ENCODE data around the gene RPS18.
"Not testable (repeated sequence)": the region's sequence is repeated elsewhere in the genome, so short reads cannot be mapped to it uniquely, and the experiment has no call there.

Gene RPS18
- long read RNA-seq, transcript RPS18-236 (5 exons, 996 nt), result minor isoform, 14 of 1,722 reads
- long read RNA-seq, transcript RPS18-230 (6 exons, 613 nt), result major isoform, 1,679 of 1,722 reads
- long read RNA-seq, partial matches to known transcripts, result 7 of 1,722 reads
- long read RNA-seq, other reads (novel, unspliced or antisense), result 16 of 1,722 reads

GRCh38 chr6:33271468-33272274, at the start of gene RPS18, which contains the start of gene VPS52:
RPS18 (plus strand) TSS chr6:33272075; CDS start chr6:33272120, 45 bp downstream.
VPS52 (minus strand) TSS chr6:33271876; CDS start chr6:33271675, 201 bp downstream.
- H3K27ac ChIP-seq (replicated peaks), result peak within 1 kb of the TSS; percentile 97
- no peaks in the 10 kb centered on the region for H3K27me3 ChIP-seq (ENCODE audit: insufficient read depth, poor library complexity, severe bottlenecking)
- DNase-seq (ENCODE audit: low read depth in 1 of 2, low spot score in 1 of 2), result peak; percentile 97 to 98
- H3K4me3 ChIP-seq (replicated peaks; ENCODE audit: insufficient read depth, low read length), result peak within 1 kb of the TSS; percentile 73
- no peak for TF ChIP-seq CTCF (IDR thresholded peaks at IDR 0.05; ENCODE audit: insufficient read depth, low read length)
- peak; percentile 100 for TF ChIP-seq POLR2AphosphoS5 (IDR thresholded peaks at IDR 0.05; ENCODE audit: low read depth)
- peak; percentile 77; the same call in 1 of the 2 replicates for TF ChIP-seq SPI1 (IDR thresholded peaks at IDR 0.05; ENCODE audit: borderline replicate concordance, low read depth)
- peak; percentile 82 for TF ChIP-seq REST (IDR thresholded peaks at IDR 0.05; ENCODE audit: insufficient replicate concordance, low read depth)
- peak; percentile 97 for TF ChIP-seq GABPA (IDR thresholded peaks at IDR 0.05; ENCODE audit: low read depth)

GRCh38 chr6:33226503-33227120, 45.3 kb upstream of the RPS18 start:
- DNase-seq (ENCODE audit: low read depth in 1 of 2, low spot score in 1 of 2), result not testable (repeated sequence)

GRCh38 chr6:33235221-33235634, 36.6 kb upstream of the RPS18 start:
- TF ChIP-seq REST (IDR thresholded peaks at IDR 0.05; ENCODE audit: insufficient replicate concordance, low read depth) (no peak), CTCF (IDR thresholded peaks at IDR 0.05; ENCODE audit: insufficient read depth, low read length) (no peak)
- Histone ChIP-seq H3K27me3 (ENCODE audit: insufficient read depth, poor library complexity, severe bottlenecking) (no peaks in the 10 kb centered on the region), H3K27ac (replicated peaks) (no peak overlapping the region), H3K4me3 (replicated peaks; ENCODE audit: insufficient read depth, low read length) (no peak overlapping the region)
- DNase-seq (ENCODE audit: low read depth in 1 of 2, low spot score in 1 of 2), result no peak

More at GRCh38 chr6:33226503-33227120, 45.3 kb upstream of the RPS18 start:
- not testable (repeated sequence) for H3K27me3 ChIP-seq (ENCODE audit: insufficient read depth, poor library complexity, severe bottlenecking); H3K4me3 ChIP-seq (replicated peaks; ENCODE audit: insufficient read depth, low read length); H3K27ac ChIP-seq (replicated peaks)

- no peak for DNase-seq (ENCODE audit: low read depth in 1 of 2, low spot score in 1 of 2)
- Histone ChIP-seq H3K27ac (replicated peaks) (no peak overlapping the region), H3K4me3 (replicated peaks; ENCODE audit: insufficient read depth, low read length) (no peak overlapping the region), H3K27me3 (ENCODE audit: insufficient read depth, poor library complexity, severe bottlenecking) (no peaks in the 10 kb centered on the region)
- no peak for TF ChIP-seq CTCF (IDR thresholded peaks at IDR 0.05; ENCODE audit: insufficient read depth, low read length)
- no peak for TF ChIP-seq REST (IDR thresholded peaks at IDR 0.05; ENCODE audit: insufficient replicate concordance, low read depth)
- no peak for TF ChIP-seq SPI1 (IDR thresholded peaks at IDR 0.05; ENCODE audit: borderline replicate concordance, low read depth)
- TF ChIP-seq POLR2AphosphoS5 (IDR thresholded peaks at IDR 0.05; ENCODE audit: low read depth), result no peak
- TF ChIP-seq GABPA (IDR thresholded peaks at IDR 0.05; ENCODE audit: low read depth), result no peak
These were observed 35.5 kb upstream of the RPS18 start for GRCh38 chr6:33236328-33236727.
